ENCODE data around the gene LRRC46. TPM values are rescaled to one million over a fixed set of nuclear protein-coding genes. Genes with fewer than 3 reads are reported as not detected.

The LRRC46 gene
- total RNA-seq, 4 donors from 2014 or later = 0.44 to 3.2 (median 2.0) TPM; not detected in 1

DNA sequence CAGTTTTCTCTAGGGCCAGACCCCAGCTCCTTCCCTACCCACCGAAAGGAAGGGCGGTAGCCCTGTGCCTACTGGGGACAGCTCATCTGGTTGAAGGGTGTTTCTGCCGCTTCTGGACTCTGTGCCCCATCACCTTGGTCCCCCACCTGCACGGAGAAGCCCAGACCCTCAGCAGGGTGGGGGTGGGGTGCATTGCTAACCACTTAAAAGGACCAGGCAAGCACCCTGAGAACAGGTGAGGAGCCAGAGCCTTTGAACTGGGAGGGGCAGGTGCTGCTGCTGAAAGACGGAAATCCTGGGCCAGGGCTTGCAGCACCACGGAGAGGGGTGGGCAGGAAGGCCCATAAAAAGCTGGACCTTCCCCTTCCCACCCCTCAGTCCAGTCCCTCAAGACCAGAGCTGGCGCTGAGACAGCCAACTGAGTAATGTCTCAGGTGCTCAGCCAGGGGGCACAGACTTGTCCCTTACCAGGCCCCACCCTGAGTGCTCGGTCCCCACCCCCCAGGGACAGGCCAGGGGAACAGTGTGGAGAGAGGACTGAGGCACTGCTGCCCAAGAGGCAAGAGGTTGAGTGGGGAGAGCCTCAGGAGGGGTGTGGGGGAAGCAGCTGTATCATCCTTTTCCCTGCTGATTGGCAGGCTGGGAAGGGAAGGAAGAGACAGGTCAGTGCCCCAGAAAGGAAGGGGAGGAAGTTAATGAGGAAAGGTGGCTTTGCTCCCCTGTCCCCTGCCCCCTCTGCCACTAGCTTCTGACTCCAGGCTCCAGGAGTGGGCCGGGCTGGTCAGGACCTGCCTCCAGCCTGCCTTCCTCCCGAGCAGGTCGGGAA lies 53.6 kb downstream of the LRRC46 start:
- intact Hi-C loops (cut with DNase I) = no loop called here
- H3K4me1 ChIP-seq = no peaks in the 10 kb centered on the region
- TF ChIP-seq, protein P1, sequence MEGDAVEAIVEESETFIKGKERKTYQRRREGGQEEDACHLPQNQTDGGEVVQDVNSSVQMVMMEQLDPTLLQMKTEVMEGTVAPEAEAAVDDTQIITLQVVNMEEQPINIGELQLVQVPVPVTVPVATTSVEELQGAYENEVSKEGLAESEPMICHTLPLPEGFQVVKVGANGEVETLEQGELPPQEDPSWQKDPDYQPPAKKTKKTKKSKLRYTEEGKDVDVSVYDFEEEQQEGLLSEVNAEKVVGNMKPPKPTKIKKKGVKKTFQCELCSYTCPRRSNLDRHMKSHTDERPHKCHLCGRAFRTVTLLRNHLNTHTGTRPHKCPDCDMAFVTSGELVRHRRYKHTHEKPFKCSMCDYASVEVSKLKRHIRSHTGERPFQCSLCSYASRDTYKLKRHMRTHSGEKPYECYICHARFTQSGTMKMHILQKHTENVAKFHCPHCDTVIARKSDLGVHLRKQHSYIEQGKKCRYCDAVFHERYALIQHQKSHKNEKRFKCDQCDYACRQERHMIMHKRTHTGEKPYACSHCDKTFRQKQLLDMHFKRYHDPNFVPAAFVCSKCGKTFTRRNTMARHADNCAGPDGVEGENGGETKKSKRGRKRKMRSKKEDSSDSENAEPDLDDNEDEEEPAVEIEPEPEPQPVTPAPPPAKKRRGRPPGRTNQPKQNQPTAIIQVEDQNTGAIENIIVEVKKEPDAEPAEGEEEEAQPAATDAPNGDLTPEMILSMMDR (IDR thresholded peaks at IDR 0.05) = no peak
- no peak for TF ChIP-seq POLR2A (IDR thresholded peaks at IDR 0.05)
- 59 to 60% methylated on average over 9 to 10 of the region's 11 CpGs for WGBS, 2 donors
- no peak overlapping the region for H3K27ac ChIP-seq
- no peak overlapping the region for H3K4me3 ChIP-seq (replicated peaks in 1 of 3)
- H3K27me3 ChIP-seq = no peaks in the 10 kb centered on the region
- no peaks in the 10 kb centered on the region for H3K9me3 ChIP-seq
- H3K36me3 ChIP-seq = no peaks in the 10 kb centered on the region
- DNase-seq = no peak

Other genes with a start within 250 kb of the LRRC46 start
- gene KPNB1, start 181.8 kb upstream of the LRRC46 start, total RNA-seq = 100 to 1,000 TPM; 134 to 207 (median 170) TPM
- gene TBKBP1, start 137.5 kb upstream of the LRRC46 start, total RNA-seq = 10 to 100 TPM in 2 of 4 donors, 1 to 10 TPM in 2; 8.2 to 11.0 (median 10.0) TPM
- 1 to 10 TPM in 2 of 4 donors, under 1 TPM in 2; 0.40 to 2.9 (median 0.87) TPM for gene TBX21, start 98.4 kb upstream of the LRRC46 start, total RNA-seq
- 10 to 100 TPM; 12.7 to 18.0 (median 14.7) TPM for gene OSBPL7, start 9.9 kb upstream of the LRRC46 start, total RNA-seq
- gene MRPL10, start 129 bp upstream of the LRRC46 start, total RNA-seq = 10 to 100 TPM; 36.1 to 51.9 (median 39.1) TPM
- 10 to 100 TPM; 37.0 to 71.5 (median 49.1) TPM for gene SCRN2, start 9.6 kb downstream of the LRRC46 start, total RNA-seq
- gene SP6, start 19.5 kb downstream of the LRRC46 start, total RNA-seq = 1 to 10 TPM in 1 of 4 donors, under 1 TPM in 3; 0.56 to 5.9 (median 0.96) TPM
- 10 to 100 TPM in 3 of 4 donors, 1 to 10 TPM in 1; 7.1 to 14.1 (median 12.3) TPM for gene SP2, start 64.6 kb downstream of the LRRC46 start, total RNA-seq
- gene PNPO, start 109.9 kb downstream of the LRRC46 start, total RNA-seq = 100 to 1,000 TPM in 1 of 4 donors, 10 to 100 TPM in 3; 47.3 to 103 (median 78.9) TPM
- gene PRR15L, start 126.2 kb downstream of the LRRC46 start, total RNA-seq = 100 to 1,000 TPM in 3 of 4 donors, 10 to 100 TPM in 1; 63.6 to 150 (median 127) TPM
- gene CDK5RAP3, start 139.4 kb downstream of the LRRC46 start, total RNA-seq = 100 to 1,000 TPM; 165 to 221 (median 193) TPM
- 10 to 100 TPM; 19.3 to 55.8 (median 45.2) TPM for gene COPZ2, start 206.1 kb downstream of the LRRC46 start, total RNA-seq
- 100 to 1,000 TPM; 123 to 168 (median 131) TPM for gene NFE2L1, start 216.7 kb downstream of the LRRC46 start, total RNA-seq

Measured in thyroid gland (tissue), 4 donors.